K562 (cell line): ENCODE measurements around the gene LRP1-AS. TPM values are rescaled to one million over a fixed set of nuclear protein-coding genes. Genes with fewer than 3 reads are reported as not detected.

ENCODE experiments used
- CBX2 ChIP-seq: fragments of 200-600 bp; sonication (generic); IDR thresholded peaks from one replicate; pipeline ENCODE4 v1.6.1; 2012; ENCODE audit warnings: mild to moderate bottlenecking, low read length, inconsistent platforms; ENCODE audit not compliant: insufficient read depth, poor library complexity, severe bottlenecking
- ESRRB ChIP-seq: fragments of 250-450 bp; sonication (Bioruptor Pico); IDR thresholded peaks from 2 replicates; pipeline ENCODE4 v1.5.0; 2020; ENCODE audit warnings: mild to moderate bottlenecking, moderate library complexity, borderline replicate concordance
- FOXJ3 ChIP-seq: sonication (generic); formaldehyde crosslinking; IDR thresholded peaks from 2 replicates; pipeline ENCODE4 v1.4.0; 2020; ENCODE audit warnings: mild to moderate bottlenecking, missing genetic modification reagents
- HEY1 ChIP-seq: fragments of 250-450 bp; sonication (Bioruptor Pico); IDR thresholded peaks from 2 replicates; pipeline ENCODE4 v1.5.0; 2020; ENCODE audit warnings: mild to moderate bottlenecking, moderate library complexity, borderline replicate concordance
- HNRNPK ChIP-seq: fragments of 200-400 bp; formaldehyde crosslinking; IDR thresholded peaks from one replicate; pipeline ENCODE4 v1.6.1; 2018; ENCODE audit warnings: mild to moderate bottlenecking, low read depth, low read length; ENCODE audit not compliant: poor library complexity, severe bottlenecking
- KLF13 ChIP-seq: fragments of 450-650 bp; IDR thresholded peaks from 2 replicates; pipeline ENCODE4 v1.6.1; 2016; ENCODE audit warnings: missing genetic modification characterization, low read depth, mild to moderate bottlenecking, missing compliant biosample characterization, moderate library complexity, borderline replicate concordance
- NR3C1 ChIP-seq: sonication (generic); formaldehyde crosslinking; IDR thresholded peaks from 2 replicates; pipeline ENCODE4 v1.8.1; 2022; ENCODE audit warnings: missing genetic modification reagents
- PKNOX1 ChIP-seq: fragments of 450-650 bp; IDR thresholded peaks from 2 replicates; pipeline ENCODE4 v1.6.1; 2016
- POLR2AphosphoS2 ChIP-seq: IDR thresholded peaks from 2 replicates; pipeline ENCODE4 v1.6.1; 2012; ENCODE audit warnings: low read length, improper control_type of control experiment
- PRMT5 ChIP-seq: sonication (generic); formaldehyde crosslinking; IDR thresholded peaks from 2 replicates; pipeline ENCODE4 v1.5.0; 2020; ENCODE audit warnings: missing genetic modification reagents
- PURB ChIP-seq: sonication (generic); formaldehyde crosslinking; IDR thresholded peaks from 2 replicates; pipeline ENCODE4 v1.9.0; 2021; ENCODE audit warnings: low read depth, mild to moderate bottlenecking, missing genetic modification reagents
- SOX6 ChIP-seq: fragments of 450-650 bp; IDR thresholded peaks from 2 replicates; pipeline ENCODE4 v1.6.1; 2014; ENCODE audit warnings: mild to moderate bottlenecking
- VEZF1 ChIP-seq: fragments of 200-800 bp; sonication (Bioruptor generic); IDR thresholded peaks from 2 replicates; pipeline ENCODE4 v1.6.1; 2017; ENCODE audit warnings: missing genetic modification characterization, missing compliant biosample characterization
- ZNF184 ChIP-seq: sonication (generic); formaldehyde crosslinking; IDR thresholded peaks from 2 replicates; pipeline ENCODE4 v1.5.0; 2020; ENCODE audit warnings: missing genetic modification reagents
- ZNF57 ChIP-seq: fragments of 450-650 bp; formaldehyde crosslinking; IDR thresholded peaks from 2 replicates; pipeline ENCODE4 v1.4.0; 2020; ENCODE audit warnings: mild to moderate bottlenecking, moderate library complexity
- ZNF77 ChIP-seq: fragments of 250-450 bp; sonication (Bioruptor Pico); IDR thresholded peaks from 2 replicates; pipeline ENCODE4 v1.5.0; 2020
- polyA plus RNA-seq, 8 experiments: library from polyadenylated mRNA; depleted of rRNA in 4 of 8; stranded (reverse) in 5 of 8; unstranded in 3 of 8; fragments of >200 nt; fragmentation: Nextera tagmentation in 2 of 8; fragmentation: Illumina TruSeq in 1 of 8; extraction: Ambion mirVana in 2 of 8; extraction: Trizol in 1 of 8; gene quantifications; 2 replicates each; pipeline versions ENCODE4 v1.2.1 to v1.2.3, GENCODE V29; 2011 to 2014; ENCODE audit warnings: inconsistent platforms in 1 of 8, missing spikeins in 1 of 8
- total RNA-seq, 7 experiments: library from RNA; depleted of rRNA in 6 of 7; stranded (reverse); fragments of >200 nt in 6 of 7; fragmentation: Illumina TruSeq in 2 of 7; extraction: Trizol in 2 of 7; gene quantifications; 2 replicates each; pipeline versions ENCODE4 v1.2.1 to v1.2.3, GENCODE V29; 2011 to 2021; ENCODE audit warnings: low replicate concordance in 1 of 7
- TF ChIP-seq, protein P1 (sequence below): fragments of 450-650 bp; IDR thresholded peaks from 2 replicates; pipeline ENCODE4 v1.6.1; 2016; ENCODE audit warnings: mild to moderate bottlenecking
- TF ChIP-seq, protein P2 (sequence below): sonication (generic); formaldehyde crosslinking; IDR thresholded peaks from 2 replicates; pipeline ENCODE4 v1.8.0; 2022; ENCODE audit warnings: missing genetic modification reagents, mild to moderate bottlenecking, moderate library complexity, borderline replicate concordance
- TF ChIP-seq, protein P3 (sequence below): fragments of 250-450 bp; sonication (Bioruptor Pico); IDR thresholded peaks from 2 replicates; pipeline ENCODE4 v1.5.0; 2022; ENCODE audit warnings: mild to moderate bottlenecking

LRP1-AS gene
- total and polyA plus RNA-seq, 9 of the 15 experiments (the other 6 are each of a cell fraction or from before 2014, with no cell fraction given), result not detected

DNA sequence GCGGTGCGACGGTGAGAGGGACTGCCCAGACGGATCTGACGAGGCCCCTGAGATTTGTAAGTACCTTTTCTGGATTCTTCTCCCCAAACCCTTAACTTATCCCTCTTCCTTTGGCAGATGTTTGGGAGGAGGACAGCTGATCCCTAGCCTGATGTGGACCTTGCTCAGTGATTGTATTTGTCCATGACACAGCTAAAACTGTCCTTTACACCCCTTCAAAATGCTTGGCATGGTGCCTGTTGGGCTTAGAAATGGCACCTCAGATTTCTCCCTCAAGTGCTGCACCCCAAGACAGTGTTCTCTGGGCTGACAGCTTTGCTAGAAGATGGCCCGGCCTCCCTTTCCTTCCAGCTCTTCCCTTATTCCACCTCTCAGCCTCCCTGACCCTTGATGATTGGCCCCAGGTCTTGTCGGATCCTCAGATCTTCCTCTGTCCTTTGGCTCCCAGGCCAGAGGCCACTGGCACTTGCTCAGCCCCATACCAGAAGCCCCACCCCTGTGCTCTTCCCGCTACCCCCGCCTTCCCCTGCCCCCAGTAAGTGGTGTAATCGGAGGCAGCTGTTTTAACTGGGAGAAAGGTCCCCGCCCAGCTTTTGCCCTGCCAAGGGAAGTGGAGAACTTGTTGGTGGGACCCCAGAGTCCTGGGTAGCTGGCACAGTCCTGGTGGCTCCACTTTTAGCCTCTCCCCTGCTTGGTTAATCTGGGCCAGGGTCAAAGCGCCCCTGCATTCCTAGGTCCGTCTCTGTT lies 8.7 kb downstream of the LRP1-AS start (continued):
- TF ChIP-seq, protein P1, sequence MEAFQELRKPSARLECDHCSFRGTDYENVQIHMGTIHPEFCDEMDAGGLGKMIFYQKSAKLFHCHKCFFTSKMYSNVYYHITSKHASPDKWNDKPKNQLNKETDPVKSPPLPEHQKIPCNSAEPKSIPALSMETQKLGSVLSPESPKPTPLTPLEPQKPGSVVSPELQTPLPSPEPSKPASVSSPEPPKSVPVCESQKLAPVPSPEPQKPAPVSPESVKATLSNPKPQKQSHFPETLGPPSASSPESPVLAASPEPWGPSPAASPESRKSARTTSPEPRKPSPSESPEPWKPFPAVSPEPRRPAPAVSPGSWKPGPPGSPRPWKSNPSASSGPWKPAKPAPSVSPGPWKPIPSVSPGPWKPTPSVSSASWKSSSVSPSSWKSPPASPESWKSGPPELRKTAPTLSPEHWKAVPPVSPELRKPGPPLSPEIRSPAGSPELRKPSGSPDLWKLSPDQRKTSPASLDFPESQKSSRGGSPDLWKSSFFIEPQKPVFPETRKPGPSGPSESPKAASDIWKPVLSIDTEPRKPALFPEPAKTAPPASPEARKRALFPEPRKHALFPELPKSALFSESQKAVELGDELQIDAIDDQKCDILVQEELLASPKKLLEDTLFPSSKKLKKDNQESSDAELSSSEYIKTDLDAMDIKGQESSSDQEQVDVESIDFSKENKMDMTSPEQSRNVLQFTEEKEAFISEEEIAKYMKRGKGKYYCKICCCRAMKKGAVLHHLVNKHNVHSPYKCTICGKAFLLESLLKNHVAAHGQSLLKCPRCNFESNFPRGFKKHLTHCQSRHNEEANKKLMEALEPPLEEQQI, result no peak
- TF ChIP-seq NR3C1 (CRISPR knock-in tag), result no peak
- no peak for TF ChIP-seq ZNF184 (CRISPR knock-in tag)
- no peak for TF ChIP-seq ZNF57 (CRISPR knock-in tag)
- TF ChIP-seq, protein P2, sequence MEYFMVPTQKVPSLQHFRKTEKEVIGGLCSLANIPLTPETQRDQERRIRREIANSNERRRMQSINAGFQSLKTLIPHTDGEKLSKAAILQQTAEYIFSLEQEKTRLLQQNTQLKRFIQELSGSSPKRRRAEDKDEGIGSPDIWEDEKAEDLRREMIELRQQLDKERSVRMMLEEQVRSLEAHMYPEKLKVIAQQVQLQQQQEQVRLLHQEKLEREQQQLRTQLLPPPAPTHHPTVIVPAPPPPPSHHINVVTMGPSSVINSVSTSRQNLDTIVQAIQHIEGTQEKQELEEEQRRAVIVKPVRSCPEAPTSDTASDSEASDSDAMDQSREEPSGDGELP (CRISPR knock-in tag), result peak; percentile 62
- no peak for TF ChIP-seq PRMT5 (CRISPR knock-in tag)
- no peak for TF ChIP-seq ZNF77 (CRISPR knock-in tag)
- no peak for TF ChIP-seq PURB (CRISPR knock-in tag)
- TF ChIP-seq, protein P3, sequence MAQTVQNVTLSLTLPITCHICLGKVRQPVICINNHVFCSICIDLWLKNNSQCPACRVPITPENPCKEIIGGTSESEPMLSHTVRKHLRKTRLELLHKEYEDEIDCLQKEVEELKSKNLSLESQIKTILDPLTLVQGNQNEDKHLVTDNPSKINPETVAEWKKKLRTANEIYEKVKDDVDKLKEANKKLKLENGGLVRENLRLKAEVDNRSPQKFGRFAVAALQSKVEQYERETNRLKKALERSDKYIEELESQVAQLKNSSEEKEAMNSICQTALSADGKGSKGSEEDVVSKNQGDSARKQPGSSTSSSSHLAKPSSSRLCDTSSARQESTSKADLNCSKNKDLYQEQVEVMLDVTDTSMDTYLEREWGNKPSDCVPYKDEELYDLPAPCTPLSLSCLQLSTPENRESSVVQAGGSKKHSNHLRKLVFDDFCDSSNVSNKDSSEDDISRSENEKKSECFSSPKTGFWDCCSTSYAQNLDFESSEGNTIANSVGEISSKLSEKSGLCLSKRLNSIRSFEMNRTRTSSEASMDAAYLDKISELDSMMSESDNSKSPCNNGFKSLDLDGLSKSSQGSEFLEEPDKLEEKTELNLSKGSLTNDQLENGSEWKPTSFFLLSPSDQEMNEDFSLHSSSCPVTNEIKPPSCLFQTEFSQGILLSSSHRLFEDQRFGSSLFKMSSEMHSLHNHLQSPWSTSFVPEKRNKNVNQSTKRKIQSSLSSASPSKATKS (CRISPR knock-in tag), result no peak
- TF ChIP-seq FOXJ3 (CRISPR knock-in tag), result no peak
- TF ChIP-seq VEZF1, result peak; percentile 80
- TF ChIP-seq KLF13 (tag), result no peak
- TF ChIP-seq ESRRB (CRISPR knock-in tag), result no peak
- no peak for TF ChIP-seq CBX2
- no peak for TF ChIP-seq HEY1 (CRISPR knock-in tag)
- TF ChIP-seq SOX6, result no peak
- TF ChIP-seq PKNOX1, result no peak
- no peak for TF ChIP-seq POLR2AphosphoS2
- TF ChIP-seq HNRNPK, result no peak
